ENCODE data around the gene SERPINC1. TPM values are rescaled to one million over a fixed set of nuclear protein-coding genes. Genes with fewer than 3 reads are reported as not detected.
"Not testable (repeated sequence)": the region's sequence is repeated elsewhere in the genome, so short reads cannot be mapped to it uniquely, and the experiment has no call there.

Gene SERPINC1
- total RNA-seq, 1 experiment from 2014 or later = 0.57 TPM

- H3K9me3 Mint-ChIP-seq; H3K4me1 Mint-ChIP-seq; H3K27me3 Mint-ChIP-seq (ENCODE audit: low read depth); CTCF ChIA-PET; H3K4me3 Mint-ChIP-seq; DNase-seq (ENCODE audit: low spot score); ATAC-seq; H3K27ac Mint-ChIP-seq; POLR2A ChIA-PET: not testable (repeated sequence)
- peaks cover 27% of the 10 kb centered on the region for H3K36me3 Mint-ChIP-seq
Measured at GRCh38 chr1:173881117-173881516, 36.0 kb downstream of the SERPINC1 start.

- DNase-seq (ENCODE audit: low spot score) (no peak), ATAC-seq (no peak)
- H3K27me3 Mint-ChIP-seq (ENCODE audit: low read depth) = no peaks in the 10 kb centered on the region
- H3K9me3 Mint-ChIP-seq = peaks cover 3% of the 10 kb centered on the region
- peaks cover 34% of the 10 kb centered on the region for H3K36me3 Mint-ChIP-seq
- no peak overlapping the region for H3K4me3 Mint-ChIP-seq
- no peaks in the 10 kb centered on the region for H3K4me1 Mint-ChIP-seq
- H3K27ac Mint-ChIP-seq = no peak overlapping the region
- no peak for TF ChIP-seq SMAD3 (CRISPR knock-in tag; IDR thresholded peaks at IDR 0.05; ENCODE audit: borderline replicate concordance)
- no peak for TF ChIP-seq USF1 (CRISPR knock-in tag; IDR thresholded peaks at IDR 0.05)
- TF ChIP-seq, protein P1, sequence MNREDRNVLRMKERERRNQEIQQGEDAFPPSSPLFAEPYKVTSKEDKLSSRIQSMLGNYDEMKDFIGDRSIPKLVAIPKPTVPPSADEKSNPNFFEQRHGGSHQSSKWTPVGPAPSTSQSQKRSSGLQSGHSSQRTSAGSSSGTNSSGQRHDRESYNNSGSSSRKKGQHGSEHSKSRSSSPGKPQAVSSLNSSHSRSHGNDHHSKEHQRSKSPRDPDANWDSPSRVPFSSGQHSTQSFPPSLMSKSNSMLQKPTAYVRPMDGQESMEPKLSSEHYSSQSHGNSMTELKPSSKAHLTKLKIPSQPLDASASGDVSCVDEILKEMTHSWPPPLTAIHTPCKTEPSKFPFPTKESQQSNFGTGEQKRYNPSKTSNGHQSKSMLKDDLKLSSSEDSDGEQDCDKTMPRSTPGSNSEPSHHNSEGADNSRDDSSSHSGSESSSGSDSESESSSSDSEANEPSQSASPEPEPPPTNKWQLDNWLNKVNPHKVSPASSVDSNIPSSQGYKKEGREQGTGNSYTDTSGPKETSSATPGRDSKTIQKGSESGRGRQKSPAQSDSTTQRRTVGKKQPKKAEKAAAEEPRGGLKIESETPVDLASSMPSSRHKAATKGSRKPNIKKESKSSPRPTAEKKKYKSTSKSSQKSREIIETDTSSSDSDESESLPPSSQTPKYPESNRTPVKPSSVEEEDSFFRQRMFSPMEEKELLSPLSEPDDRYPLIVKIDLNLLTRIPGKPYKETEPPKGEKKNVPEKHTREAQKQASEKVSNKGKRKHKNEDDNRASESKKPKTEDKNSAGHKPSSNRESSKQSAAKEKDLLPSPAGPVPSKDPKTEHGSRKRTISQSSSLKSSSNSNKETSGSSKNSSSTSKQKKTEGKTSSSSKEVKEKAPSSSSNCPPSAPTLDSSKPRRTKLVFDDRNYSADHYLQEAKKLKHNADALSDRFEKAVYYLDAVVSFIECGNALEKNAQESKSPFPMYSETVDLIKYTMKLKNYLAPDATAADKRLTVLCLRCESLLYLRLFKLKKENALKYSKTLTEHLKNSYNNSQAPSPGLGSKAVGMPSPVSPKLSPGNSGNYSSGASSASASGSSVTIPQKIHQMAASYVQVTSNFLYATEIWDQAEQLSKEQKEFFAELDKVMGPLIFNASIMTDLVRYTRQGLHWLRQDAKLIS (CRISPR knock-in tag; IDR thresholded peaks at IDR 0.05; ENCODE audit: borderline replicate concordance) = no peak
- TF ChIP-seq ZNF138 (CRISPR knock-in tag; conservative IDR thresholded peaks at IDR 0.05) = no peak
- no peak for TF ChIP-seq ZNF396 (CRISPR knock-in tag; IDR thresholded peaks at IDR 0.05; ENCODE audit: borderline replicate concordance)
- no peak for TF ChIP-seq MYBL2 (CRISPR knock-in tag; IDR thresholded peaks at IDR 0.05)
- no peak for TF ChIP-seq IRF1 (CRISPR knock-in tag; IDR thresholded peaks at IDR 0.05)
- no peak for TF ChIP-seq PRRX2 (CRISPR knock-in tag; IDR thresholded peaks at IDR 0.05)
- no peak for TF ChIP-seq NR1H2 (CRISPR knock-in tag; IDR thresholded peaks at IDR 0.05)
- no peak for TF ChIP-seq TEAD4 (CRISPR knock-in tag; IDR thresholded peaks at IDR 0.05)
- CTCF ChIA-PET = no interaction called here
- POLR2A ChIA-PET = no interaction called here
Measured at GRCh38 chr1:173878251-173878650, 38.9 kb downstream of the SERPINC1 start.

GRCh38 chr1:173876732-173877131 is 40.4 kb downstream of the SERPINC1 start:
- ChIA-PET CTCF (no interaction called here), POLR2A (no interaction called here)
- Mint-ChIP-seq H3K36me3 (peaks cover 39% of the 10 kb centered on the region), H3K27me3 (ENCODE audit: low read depth) (no peaks in the 10 kb centered on the region), H3K27ac (no peak overlapping the region), H3K9me3 (peaks cover 3% of the 10 kb centered on the region), H3K4me3 (no peak overlapping the region), H3K4me1 (peaks cover 2% of the 10 kb centered on the region)
- ATAC-seq (no peak), DNase-seq (ENCODE audit: low spot score) (no peak)
- TF ChIP-seq NR1H2 (CRISPR knock-in tag; IDR thresholded peaks at IDR 0.05) (no peak), OVOL2 (CRISPR knock-in tag; IDR thresholded peaks at IDR 0.05; ENCODE audit: borderline replicate concordance) (no peak), NFATC4 (CRISPR knock-in tag; IDR thresholded peaks at IDR 0.05) (no peak), USF2 (CRISPR knock-in tag; IDR thresholded peaks at IDR 0.05) (no peak), JAZF1 (CRISPR knock-in tag; IDR thresholded peaks at IDR 0.05) (no peak), HMGA2 (CRISPR knock-in tag; IDR thresholded peaks at IDR 0.05) (no peak), ZNF532 (CRISPR knock-in tag; IDR thresholded peaks at IDR 0.05; ENCODE audit: borderline replicate concordance) (no peak)
- TF ChIP-seq, protein P2, sequence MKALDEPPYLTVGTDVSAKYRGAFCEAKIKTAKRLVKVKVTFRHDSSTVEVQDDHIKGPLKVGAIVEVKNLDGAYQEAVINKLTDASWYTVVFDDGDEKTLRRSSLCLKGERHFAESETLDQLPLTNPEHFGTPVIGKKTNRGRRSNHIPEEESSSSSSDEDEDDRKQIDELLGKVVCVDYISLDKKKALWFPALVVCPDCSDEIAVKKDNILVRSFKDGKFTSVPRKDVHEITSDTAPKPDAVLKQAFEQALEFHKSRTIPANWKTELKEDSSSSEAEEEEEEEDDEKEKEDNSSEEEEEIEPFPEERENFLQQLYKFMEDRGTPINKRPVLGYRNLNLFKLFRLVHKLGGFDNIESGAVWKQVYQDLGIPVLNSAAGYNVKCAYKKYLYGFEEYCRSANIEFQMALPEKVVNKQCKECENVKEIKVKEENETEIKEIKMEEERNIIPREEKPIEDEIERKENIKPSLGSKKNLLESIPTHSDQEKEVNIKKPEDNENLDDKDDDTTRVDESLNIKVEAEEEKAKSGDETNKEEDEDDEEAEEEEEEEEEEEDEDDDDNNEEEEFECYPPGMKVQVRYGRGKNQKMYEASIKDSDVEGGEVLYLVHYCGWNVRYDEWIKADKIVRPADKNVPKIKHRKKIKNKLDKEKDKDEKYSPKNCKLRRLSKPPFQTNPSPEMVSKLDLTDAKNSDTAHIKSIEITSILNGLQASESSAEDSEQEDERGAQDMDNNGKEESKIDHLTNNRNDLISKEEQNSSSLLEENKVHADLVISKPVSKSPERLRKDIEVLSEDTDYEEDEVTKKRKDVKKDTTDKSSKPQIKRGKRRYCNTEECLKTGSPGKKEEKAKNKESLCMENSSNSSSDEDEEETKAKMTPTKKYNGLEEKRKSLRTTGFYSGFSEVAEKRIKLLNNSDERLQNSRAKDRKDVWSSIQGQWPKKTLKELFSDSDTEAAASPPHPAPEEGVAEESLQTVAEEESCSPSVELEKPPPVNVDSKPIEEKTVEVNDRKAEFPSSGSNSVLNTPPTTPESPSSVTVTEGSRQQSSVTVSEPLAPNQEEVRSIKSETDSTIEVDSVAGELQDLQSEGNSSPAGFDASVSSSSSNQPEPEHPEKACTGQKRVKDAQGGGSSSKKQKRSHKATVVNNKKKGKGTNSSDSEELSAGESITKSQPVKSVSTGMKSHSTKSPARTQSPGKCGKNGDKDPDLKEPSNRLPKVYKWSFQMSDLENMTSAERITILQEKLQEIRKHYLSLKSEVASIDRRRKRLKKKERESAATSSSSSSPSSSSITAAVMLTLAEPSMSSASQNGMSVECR (CRISPR knock-in tag; IDR thresholded peaks at IDR 0.05; ENCODE audit: borderline replicate concordance) = no peak
